Prostate gland (tissue), 2 donors: ENCODE data around the gene TACC2. TPM values are rescaled to one million over a fixed set of nuclear protein-coding genes. Genes with fewer than 3 reads are reported as not detected.

ENCODE experiments used
- DNase-seq: peaks from one replicate; pipeline ENCODE4 v3.0.0-alpha.2; 2019; ENCODE audit warnings: low spot score
- H3K27ac ChIP-seq, 2 donors: fragments of 200-600 bp; sonication (generic); 2 replicates each; pipeline ENCODE4 v1.5.1; 2017 to 2019
- H3K27me3 ChIP-seq: fragments of 200-600 bp; sonication (generic); replicated peaks from 2 replicates; pipeline ENCODE4 v1.5.1; 2019; ENCODE audit not compliant: insufficient read depth
- H3K36me3 ChIP-seq, 2 donors: fragments of 200-600 bp; sonication (generic); 1 replicate in 1 of 2; 2 replicates in 1 of 2; pipeline versions ENCODE4 v1.5.1 to v1.8.1; 2017 to 2019
- H3K4me1 ChIP-seq: fragments of 200-600 bp; sonication (generic); replicated peaks from 2 replicates; pipeline ENCODE4 v1.5.1; 2019
- H3K4me3 ChIP-seq, 2 donors: fragments of 200-600 bp; sonication (generic); 2 replicates each; pipeline ENCODE4 v1.5.1; 2017 to 2019
- H3K9me3 ChIP-seq: fragments of 200-600 bp; sonication (generic); 2 replicates; pipeline ENCODE4 v1.5.1; 2017
- POLR2A ChIP-seq: fragments of 450-650 bp; IDR thresholded peaks from one replicate; pipeline ENCODE4 v1.6.1; 2016; ENCODE audit warnings: antibody characterized with exemption, mild to moderate bottlenecking
- POLR2AphosphoS5 ChIP-seq: sonication (generic); formaldehyde crosslinking; IDR thresholded peaks from one replicate; pipeline ENCODE4 v1.6.1; 2017; ENCODE audit warnings: antibody characterized with exemption
- WGBS: methylation state at CpG from one replicate; pipeline ENCODE4 v1.1.5; 2018; 5-methylcytosine and 5-hydroxymethylcytosine counted together
- intact Hi-C: fragments of 100-400 bp; cut with DNase I; formaldehyde crosslinking; loops from one replicate; pipeline ENCODE4 v1.14.2; 2022
- total RNA-seq, 2 donors: library from RNA; depleted of rRNA; stranded (reverse); fragments of >200 nt; gene quantifications; one replicate each; pipeline ENCODE4 v1.1.0, GENCODE V29; 2016
- TF ChIP-seq, protein P1 (sequence below), 4 experiments: fragments of 200-600 bp in 2 of 4; fragments of 450-650 bp in 2 of 4; sonication (generic) in 2 of 4; IDR thresholded peaks; 1 replicate in 3 of 4; 2 replicates in 1 of 4; pipeline ENCODE4 v1.5.1; 2016 to 2019; ENCODE audit warnings: antibody characterized with exemption in 4 of 4, mild to moderate bottlenecking in 2 of 4, moderate library complexity in 2 of 4

TACC2 gene
- total RNA-seq, 2 donors from 2014 or later = 101 to 140 TPM

DNA sequence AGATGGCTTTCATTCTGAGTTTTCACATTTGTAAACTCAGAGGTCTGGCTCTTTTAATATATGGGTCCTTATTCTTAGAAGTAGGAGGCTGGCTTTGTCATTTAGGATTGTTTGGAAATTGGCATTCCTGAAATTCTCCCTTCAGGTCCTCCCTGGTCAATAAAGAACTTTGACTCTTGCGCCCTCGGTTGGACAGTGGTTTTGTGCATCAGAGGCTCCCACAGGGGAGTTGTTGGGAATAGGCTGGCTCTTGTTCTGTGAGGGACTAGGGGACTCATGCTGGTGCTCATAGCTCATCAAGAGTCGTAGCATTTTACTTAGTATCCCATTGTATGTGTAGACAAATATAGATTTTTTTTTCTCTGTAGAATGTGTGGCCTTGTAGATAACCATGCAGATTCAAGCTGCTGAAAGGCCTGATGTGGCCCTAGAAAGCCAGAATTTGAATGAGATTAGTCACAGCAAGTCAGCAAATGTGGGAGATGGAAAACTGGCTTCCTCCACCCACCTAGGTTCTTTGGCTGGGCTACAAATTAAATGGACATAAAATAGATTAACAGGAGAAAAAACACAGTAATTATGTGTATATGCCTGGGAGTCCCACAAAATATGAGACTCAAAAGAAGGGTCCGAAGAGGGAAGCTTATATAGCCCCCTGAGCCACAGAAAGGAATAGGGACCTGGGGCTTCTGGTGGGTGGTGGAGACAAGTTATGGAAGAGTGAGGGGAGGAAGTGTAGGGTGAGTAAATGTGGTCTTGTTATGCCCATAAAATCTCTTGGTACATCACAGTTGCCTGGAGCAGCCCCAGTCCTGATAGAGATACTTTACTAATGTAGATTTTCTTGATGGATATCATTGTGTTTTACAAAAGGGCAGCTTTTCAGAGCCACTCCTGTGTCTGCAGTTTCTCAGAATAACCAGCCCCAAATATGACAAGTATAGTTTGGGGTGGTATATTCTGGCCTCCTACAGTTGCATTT lies 187.6 kb downstream of the TACC2 start:
- no peak for DNase-seq
- H3K4me1 ChIP-seq = no peaks in the 10 kb centered on the region
- H3K27ac ChIP-seq = no peak overlapping the region
- H3K4me3 ChIP-seq = no peak overlapping the region
- TF ChIP-seq POLR2AphosphoS5 (no peak), POLR2A (no peak)
- TF ChIP-seq, protein P1, sequence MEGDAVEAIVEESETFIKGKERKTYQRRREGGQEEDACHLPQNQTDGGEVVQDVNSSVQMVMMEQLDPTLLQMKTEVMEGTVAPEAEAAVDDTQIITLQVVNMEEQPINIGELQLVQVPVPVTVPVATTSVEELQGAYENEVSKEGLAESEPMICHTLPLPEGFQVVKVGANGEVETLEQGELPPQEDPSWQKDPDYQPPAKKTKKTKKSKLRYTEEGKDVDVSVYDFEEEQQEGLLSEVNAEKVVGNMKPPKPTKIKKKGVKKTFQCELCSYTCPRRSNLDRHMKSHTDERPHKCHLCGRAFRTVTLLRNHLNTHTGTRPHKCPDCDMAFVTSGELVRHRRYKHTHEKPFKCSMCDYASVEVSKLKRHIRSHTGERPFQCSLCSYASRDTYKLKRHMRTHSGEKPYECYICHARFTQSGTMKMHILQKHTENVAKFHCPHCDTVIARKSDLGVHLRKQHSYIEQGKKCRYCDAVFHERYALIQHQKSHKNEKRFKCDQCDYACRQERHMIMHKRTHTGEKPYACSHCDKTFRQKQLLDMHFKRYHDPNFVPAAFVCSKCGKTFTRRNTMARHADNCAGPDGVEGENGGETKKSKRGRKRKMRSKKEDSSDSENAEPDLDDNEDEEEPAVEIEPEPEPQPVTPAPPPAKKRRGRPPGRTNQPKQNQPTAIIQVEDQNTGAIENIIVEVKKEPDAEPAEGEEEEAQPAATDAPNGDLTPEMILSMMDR (IDR thresholded peaks at IDR 0.05) = no peak
- no peaks in the 10 kb centered on the region for H3K36me3 ChIP-seq
- intact Hi-C loops = no loop called here
- no peaks in the 10 kb centered on the region for H3K27me3 ChIP-seq
- no peaks in the 10 kb centered on the region for H3K9me3 ChIP-seq
- 90% methylated on average over 4 of the region's 4 CpGs for WGBS

DNA sequence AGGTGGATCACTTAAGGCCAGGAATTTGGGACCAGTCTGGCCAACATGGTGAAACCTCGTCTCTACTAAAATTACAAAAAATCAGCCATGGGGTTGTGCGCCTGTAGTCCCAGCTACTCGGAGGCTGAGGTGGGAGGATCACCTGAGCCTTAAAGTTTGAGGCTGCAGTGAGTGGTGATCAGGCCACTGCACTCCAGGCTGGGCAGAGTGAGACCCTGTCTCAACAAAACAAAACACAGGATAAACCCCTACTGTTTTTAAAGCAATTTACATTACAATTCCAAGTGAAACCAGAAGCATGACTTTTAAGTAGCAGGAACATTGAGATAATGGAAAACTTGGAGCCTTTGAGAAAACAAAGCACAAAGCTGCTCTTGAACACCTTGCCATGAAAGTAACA lies 189.7 kb downstream of the TACC2 start:
- Histone ChIP-seq H3K36me3 (no peaks in the 10 kb centered on the region), H3K27me3 (no peaks in the 10 kb centered on the region), H3K27ac (no peak overlapping the region), H3K4me1 (no peaks in the 10 kb centered on the region), H3K9me3 (no peaks in the 10 kb centered on the region), H3K4me3 (no peak overlapping the region)
- TF ChIP-seq POLR2A = no peak
- TF ChIP-seq, protein P1 (IDR thresholded peaks at IDR 0.05) = no peak
- TF ChIP-seq POLR2AphosphoS5 = no peak
- 89% methylated on average over 3 of the region's 3 CpGs for WGBS
- intact Hi-C loops = no loop called here
- DNase-seq = no peak

DNA sequence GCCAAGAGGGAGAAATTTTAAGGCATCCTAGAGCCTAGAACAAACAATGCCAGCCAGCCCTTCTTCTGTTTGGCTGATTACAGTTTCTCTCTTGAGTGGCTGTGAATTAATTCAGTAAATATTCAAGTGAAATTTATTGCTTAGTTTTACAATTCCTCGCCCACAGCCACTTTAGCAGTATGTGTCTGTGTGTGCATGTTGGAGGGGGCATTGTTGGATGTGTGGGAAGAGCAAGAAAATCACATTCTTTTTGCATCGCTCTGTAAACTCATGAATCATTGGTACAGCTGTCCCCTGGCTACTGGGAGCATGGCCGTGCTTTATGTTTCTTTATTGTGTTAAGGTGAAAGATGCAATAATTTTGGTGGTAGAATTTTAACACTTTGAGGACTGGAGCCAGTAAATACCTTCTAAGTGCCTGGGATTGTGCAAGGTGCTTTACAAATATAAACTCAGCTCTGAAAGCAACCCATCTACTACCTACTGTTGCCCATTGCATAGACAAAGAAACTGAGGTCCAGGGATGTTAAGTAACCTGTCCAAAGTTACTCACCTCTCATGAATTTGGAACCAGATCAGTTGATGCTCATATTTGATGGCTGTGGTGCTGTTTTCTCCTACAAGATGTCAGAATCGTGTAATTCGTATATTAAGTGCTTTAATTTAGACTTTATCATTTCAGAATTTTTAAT lies 192.2 kb downstream of the TACC2 start:
- no peak for TF ChIP-seq POLR2A
- TF ChIP-seq, protein P1 (IDR thresholded peaks at IDR 0.05) = no peak
- no peak for TF ChIP-seq POLR2AphosphoS5
- WGBS = 56% methylated on average over 5 of the region's 5 CpGs
- intact Hi-C loops = no loop called here
- Histone ChIP-seq H3K36me3 (no peaks in the 10 kb centered on the region), H3K4me1 (no peaks in the 10 kb centered on the region), H3K4me3 (no peak overlapping the region), H3K27ac (no peak overlapping the region), H3K27me3 (no peaks in the 10 kb centered on the region), H3K9me3 (no peaks in the 10 kb centered on the region)
- DNase-seq = no peak

DNA sequence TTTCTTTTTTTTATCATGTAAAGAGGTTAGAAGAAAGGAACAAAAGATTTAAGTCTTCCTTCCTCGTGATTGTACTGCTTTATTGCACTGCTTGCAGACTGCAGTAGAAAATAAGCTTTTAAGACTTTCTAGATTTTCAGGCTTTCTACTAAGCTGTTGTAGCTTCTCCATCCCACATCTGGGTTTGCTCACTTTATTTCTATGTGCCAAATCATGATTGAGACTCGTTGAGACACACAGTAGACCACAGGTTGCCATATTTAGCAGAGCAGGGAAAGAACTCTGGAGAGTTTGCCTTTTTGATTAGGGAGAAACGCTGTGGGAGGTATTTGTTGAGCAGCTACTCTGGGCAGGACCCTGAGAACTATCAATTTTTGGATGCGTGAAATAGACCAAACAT lies 192.9 kb downstream of the TACC2 start:
- Histone ChIP-seq H3K36me3 (no peaks in the 10 kb centered on the region), H3K27me3 (no peaks in the 10 kb centered on the region), H3K27ac (no peak overlapping the region), H3K4me1 (no peaks in the 10 kb centered on the region), H3K4me3 (no peak overlapping the region), H3K9me3 (no peaks in the 10 kb centered on the region)
- TF ChIP-seq, protein P1 (IDR thresholded peaks at IDR 0.05) = no peak
- TF ChIP-seq POLR2A (no peak), POLR2AphosphoS5 (no peak)
- no peak for DNase-seq
- intact Hi-C loops = no loop called here
- 48% methylated on average over 4 of the region's 4 CpGs for WGBS
